H9 (cell line): ENCODE data around the gene LATS2. TPM values are rescaled to one million over a fixed set of nuclear protein-coding genes. Genes with fewer than 3 reads are reported as not detected.

ENCODE experiments used
- DNase-seq: peaks from one replicate; pipeline ENCODE4 v3.0.0-alpha.2; 2017
- H2AFZ ChIP-seq: one replicate; pipeline ENCODE4 v1.6.1; 2013; ENCODE audit warnings: mild to moderate bottlenecking, low read length, control low read depth, moderate library complexity
- H2AK5ac ChIP-seq: 2 replicates; pipeline ENCODE4 v1.6.1; 2013; ENCODE audit warnings: low read length, control low read depth, mixed read lengths; ENCODE audit not compliant: insufficient read length
- H2BK120ac ChIP-seq: one replicate; pipeline ENCODE4 v1.6.1; 2013; ENCODE audit warnings: low read depth, mild to moderate bottlenecking, low read length, control low read depth, inconsistent platforms; ENCODE audit not compliant: poor library complexity, severe bottlenecking
- H2BK12ac ChIP-seq: 2 replicates; pipeline ENCODE4 v1.6.1; 2013; ENCODE audit warnings: low read length, control low read depth, mixed read lengths, low read depth; ENCODE audit not compliant: insufficient read length
- H2BK15ac ChIP-seq: 2 replicates; pipeline ENCODE4 v1.6.1; 2013; ENCODE audit warnings: low read depth, low read length, control low read depth
- H2BK20ac ChIP-seq: one replicate; pipeline ENCODE4 v1.6.1; 2013; ENCODE audit warnings: low read depth, mild to moderate bottlenecking, low read length, control low read depth, inconsistent platforms; ENCODE audit not compliant: poor library complexity, severe bottlenecking
- H2BK5ac ChIP-seq: 2 replicates; pipeline ENCODE4 v1.6.1; 2013; ENCODE audit warnings: low read length, control low read depth, mixed read lengths; ENCODE audit not compliant: insufficient read length
- H3K14ac ChIP-seq: 2 replicates; pipeline ENCODE4 v1.6.1; 2013; ENCODE audit warnings: low read length, control low read depth; ENCODE audit not compliant: insufficient read depth
- H3K18ac ChIP-seq: 2 replicates; pipeline ENCODE4 v1.6.1; 2013; ENCODE audit warnings: low read depth, mild to moderate bottlenecking, mixed read lengths, low read length, control low read depth; ENCODE audit not compliant: insufficient read length
- H3K23ac ChIP-seq: 2 replicates; pipeline ENCODE4 v1.6.1; 2013; ENCODE audit warnings: low read length, control low read depth, mixed read lengths, low read depth; ENCODE audit not compliant: insufficient read length
- H3K23me2 ChIP-seq: 2 replicates; pipeline ENCODE4 v1.6.1; 2013; ENCODE audit warnings: low read depth, mild to moderate bottlenecking, mixed read lengths, low read length, control low read depth; ENCODE audit not compliant: insufficient read length, poor library complexity, severe bottlenecking
- H3K27ac ChIP-seq: 2 replicates; pipeline ENCODE4 v1.5.1; 2013; ENCODE audit warnings: low read length, control low read depth, mixed read lengths, low read depth; ENCODE audit not compliant: insufficient read length
- H3K27me3 ChIP-seq: 2 replicates; pipeline ENCODE4 v1.6.1; 2013; ENCODE audit warnings: low read length, control low read depth, inconsistent platforms; ENCODE audit not compliant: insufficient read depth
- H3K4ac ChIP-seq: 2 replicates; pipeline ENCODE4 v1.6.1; 2013; ENCODE audit warnings: low read depth, mild to moderate bottlenecking, control low read depth, inconsistent platforms, low read length, moderate library complexity
- H3K4me1 ChIP-seq: 2 replicates; pipeline ENCODE4 v1.6.1; 2013; ENCODE audit warnings: low read length, control low read depth, inconsistent platforms; ENCODE audit not compliant: insufficient read depth
- H3K4me2 ChIP-seq: 2 replicates; pipeline ENCODE4 v1.6.1; 2013; ENCODE audit warnings: low read length, control low read depth, mixed read lengths; ENCODE audit not compliant: insufficient read length, insufficient read depth
- H3K56ac ChIP-seq: 2 replicates; pipeline ENCODE4 v1.6.1; 2013; ENCODE audit warnings: low read depth, mild to moderate bottlenecking, mixed read lengths, low read length, control low read depth; ENCODE audit not compliant: insufficient read length
- H3K79me1 ChIP-seq: 2 replicates; pipeline ENCODE4 v1.6.1; 2013; ENCODE audit warnings: low read depth, mild to moderate bottlenecking, moderate library complexity, low read length, control low read depth, inconsistent platforms; ENCODE audit not compliant: insufficient read depth, poor library complexity, severe bottlenecking
- H3K79me2 ChIP-seq: 2 replicates; pipeline ENCODE4 v1.6.1; 2013; ENCODE audit warnings: low read length, control low read depth, inconsistent platforms; ENCODE audit not compliant: insufficient read depth
- H3K9ac ChIP-seq: 2 replicates; pipeline ENCODE4 v1.6.1; 2013; ENCODE audit warnings: low read length, control low read depth, mixed read lengths; ENCODE audit not compliant: insufficient read length; ENCODE audit errors: extremely low read depth
- H3K9me3 ChIP-seq: one replicate; pipeline ENCODE4 v1.6.1; 2013; ENCODE audit warnings: low read depth, low read length, inconsistent platforms; ENCODE audit not compliant: control insufficient read depth
- H3T11ph ChIP-seq: one replicate; pipeline ENCODE4 v1.6.1; 2013; ENCODE audit warnings: mild to moderate bottlenecking, low read length, control low read depth, inconsistent platforms
- H4K20me1 ChIP-seq: one replicate; pipeline ENCODE4 v1.6.1; 2013; ENCODE audit not compliant: control insufficient read depth, insufficient read length, insufficient read depth
- H4K5ac ChIP-seq: 2 replicates; pipeline ENCODE4 v1.6.1; 2013; ENCODE audit warnings: low read depth, mild to moderate bottlenecking, mixed read lengths, low read length, control low read depth; ENCODE audit not compliant: insufficient read length
- H4K8ac ChIP-seq: replicated peaks from 2 replicates; pipeline ENCODE4 v1.6.1; 2013; ENCODE audit warnings: low read length, control low read depth, mixed read lengths, low read depth; ENCODE audit not compliant: insufficient read length
- H4K91ac ChIP-seq: 2 replicates; pipeline ENCODE4 v1.6.1; 2013; ENCODE audit warnings: low read depth, mild to moderate bottlenecking, moderate library complexity, mixed read lengths, low read length, control low read depth; ENCODE audit not compliant: insufficient read length
- H3K27ac Mint-ChIP-seq, 3 experiments: 2 replicates in 2 of 3; 3 replicates in 1 of 3; pipeline ENCODE4 v1.8.0; 2020 to 2021; ENCODE audit warnings: mixed read lengths in 3 of 3, mild to moderate bottlenecking in 1 of 3, moderate library complexity in 1 of 3
- H3K27me3 Mint-ChIP-seq: 2 replicates; pipeline ENCODE4 v1.8.0; 2021; ENCODE audit warnings: low read depth, mild to moderate bottlenecking, moderate library complexity, mixed read lengths
- H3K36me3 Mint-ChIP-seq, 3 experiments: 2 replicates in 2 of 3; 3 replicates in 1 of 3; pipeline ENCODE4 v1.8.0; 2020 to 2021; ENCODE audit warnings: low read depth in 3 of 3, mixed read lengths in 3 of 3; ENCODE audit not compliant: insufficient read depth in 1 of 3
- H3K4me1 Mint-ChIP-seq, 2 experiments: 2 replicates each; pipeline ENCODE4 v1.8.0; 2020; ENCODE audit warnings: mixed read lengths in 2 of 2
- H3K4me3 Mint-ChIP-seq, 2 experiments: 2 replicates in 1 of 2; 3 replicates in 1 of 2; pipeline ENCODE4 v1.8.0; 2020 to 2021; ENCODE audit warnings: mild to moderate bottlenecking in 2 of 2, mixed read lengths in 2 of 2, moderate library complexity in 1 of 2
- H3K9me3 Mint-ChIP-seq, 2 experiments: 2 replicates in 1 of 2; 3 replicates in 1 of 2; pipeline ENCODE4 v1.8.0; 2020; ENCODE audit warnings: mild to moderate bottlenecking in 2 of 2, mixed read lengths in 2 of 2, moderate library complexity in 1 of 2
- CTCF ChIP-seq: fragments of 200-600 bp; sonication (generic); conservative IDR thresholded peaks from 3 replicates; pipeline ENCODE4 v1.8.0; 2021; ENCODE audit warnings: antibody characterized with exemption, mild to moderate bottlenecking
- WGBS: extraction: QIAGEN DNeasy Blood & Tissue Kit; methylation state at CpG from one replicate; pipeline ENCODE4 v1.1.7; 2013; ENCODE audit warnings: missing lambda C conversion rate, low lambda C conversion rate, mixed read lengths; ENCODE audit not compliant: insufficient read length; ENCODE audit errors: extremely low coverage; 5-methylcytosine and 5-hydroxymethylcytosine counted together
- total RNA-seq: library from RNA; stranded (reverse); gene quantifications from 2 replicates; pipeline ENCODE4 v1.2.1, GENCODE V29; 2021

Gene LATS2
- total RNA-seq, 1 experiment from 2014 or later = 20.0 TPM

GRCh38 chr13:21100994-21101757 is 39.8 kb upstream of the LATS2 start:
- peaks cover 2% of the 10 kb centered on the region in 2 experiments; a peak in 2 of 4 replicates for H3K4me1 Mint-ChIP-seq
- H3K9ac ChIP-seq = no peak overlapping the region
- H3K14ac ChIP-seq = no peak overlapping the region
- H3K23me2 ChIP-seq = no peaks in the 10 kb centered on the region
- no peaks in the 10 kb centered on the region for H3K4me1 ChIP-seq
- no peak overlapping the region for H3K56ac ChIP-seq
- H3K9me3 Mint-ChIP-seq = no peaks in the 10 kb centered on the region; a peak in 1 of 5 replicates
- H4K20me1 ChIP-seq = no peaks in the 10 kb centered on the region
- H3K36me3 Mint-ChIP-seq = no peaks in the 10 kb centered on the region
- H3K79me2 ChIP-seq = no peaks in the 10 kb centered on the region
- no peak overlapping the region for H3K4me2 ChIP-seq
- no peak for DNase-seq
- H2AFZ ChIP-seq = no peak overlapping the region
- H4K8ac ChIP-seq = no peak overlapping the region
- H2BK15ac ChIP-seq = no peak overlapping the region
- H3K79me1 ChIP-seq = no peaks in the 10 kb centered on the region
- H3K18ac ChIP-seq = no peak overlapping the region
- H4K5ac ChIP-seq = no peak overlapping the region
- TF ChIP-seq CTCF = no peak
- no peak overlapping the region for H3K4ac ChIP-seq
- H2AK5ac ChIP-seq = no peak overlapping the region
- WGBS = no CpG with 5 or more reads among the region's 12 CpGs
- H3K27me3 Mint-ChIP-seq = peaks cover 3% of the 10 kb centered on the region; the same call in 1 of the 2 replicates
- H3K9me3 ChIP-seq = no peaks in the 10 kb centered on the region
- H3K23ac ChIP-seq = no peak overlapping the region
- no peak overlapping the region for H2BK12ac ChIP-seq
- H2BK120ac ChIP-seq = no peak overlapping the region
- no peak overlapping the region for H3T11ph ChIP-seq
- no peak overlapping the region for H3K4me3 Mint-ChIP-seq
- H3K27ac Mint-ChIP-seq = no peak overlapping the region
- no peak overlapping the region for H4K91ac ChIP-seq
- H3K27ac ChIP-seq = no peak overlapping the region
- no peak overlapping the region for H2BK5ac ChIP-seq
- no peak overlapping the region for H2BK20ac ChIP-seq
- H3K27me3 ChIP-seq = no peaks in the 10 kb centered on the region
